NT2/D1 (cell line): ENCODE results near the gene OAS2.

Source experiments
- SUZ12 ChIP-seq: IDR thresholded peaks from 2 replicates; pipeline ENCODE4 v1.6.1; 2011; ENCODE audit not compliant: insufficient read length, insufficient read depth; ENCODE audit errors: extremely low read depth
- ZNF274 ChIP-seq: IDR thresholded peaks from 2 replicates; pipeline ENCODE4 v1.6.1; 2011; ENCODE audit warnings: mild to moderate bottlenecking, low read depth, low read length

DNA sequence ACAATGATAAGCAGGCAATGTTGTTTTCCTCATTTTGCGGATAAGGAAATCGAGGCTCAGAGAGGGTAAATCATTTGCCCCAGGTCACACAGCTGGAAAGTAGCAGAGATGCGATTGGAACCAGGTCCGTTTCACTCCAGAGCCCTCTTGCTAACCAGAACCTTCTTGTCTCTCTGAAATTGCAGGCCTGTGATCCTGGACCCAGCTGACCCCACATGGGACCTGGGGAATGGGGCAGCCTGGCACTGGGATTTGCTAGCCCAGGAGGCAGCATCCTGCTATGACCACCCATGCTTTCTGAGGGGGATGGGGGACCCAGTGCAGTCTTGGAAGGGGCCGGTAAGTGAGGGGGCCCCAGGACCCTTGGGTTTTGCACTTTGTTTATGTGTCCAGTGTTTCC is 30.6 kb upstream of the OAS2 start:
- TF ChIP-seq ZNF274 (no peak), SUZ12 (no peak)
